ENCODE measurements around the gene APOL1.
"Not testable (repeated sequence)": the region's sequence is repeated elsewhere in the genome, so short reads cannot be mapped to it uniquely, and the experiment has no call there.

DNA sequence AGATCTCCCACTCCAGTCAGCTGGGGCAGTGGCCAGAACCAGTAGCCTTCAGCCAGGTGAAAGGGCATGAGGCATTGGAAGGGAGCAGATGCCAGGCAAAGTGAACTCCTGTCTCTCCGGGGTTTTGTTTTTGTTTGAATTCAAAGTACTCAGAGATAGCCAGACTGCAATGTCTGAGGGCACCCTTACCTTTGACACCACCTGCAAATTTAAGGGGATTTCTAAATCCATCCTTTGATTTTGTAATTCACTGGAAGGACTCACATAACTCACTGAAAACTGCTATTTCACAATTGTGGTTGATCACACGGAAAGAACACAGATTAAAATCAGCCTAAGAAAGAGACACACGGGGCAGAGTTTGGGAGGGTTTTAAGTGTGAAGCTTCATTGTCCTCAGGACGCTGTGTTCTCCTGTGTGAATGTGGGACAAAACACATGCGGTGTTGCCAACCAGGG, 10.3 kb downstream of the APOL1 start:
- TF ChIP-seq, protein P1, sequence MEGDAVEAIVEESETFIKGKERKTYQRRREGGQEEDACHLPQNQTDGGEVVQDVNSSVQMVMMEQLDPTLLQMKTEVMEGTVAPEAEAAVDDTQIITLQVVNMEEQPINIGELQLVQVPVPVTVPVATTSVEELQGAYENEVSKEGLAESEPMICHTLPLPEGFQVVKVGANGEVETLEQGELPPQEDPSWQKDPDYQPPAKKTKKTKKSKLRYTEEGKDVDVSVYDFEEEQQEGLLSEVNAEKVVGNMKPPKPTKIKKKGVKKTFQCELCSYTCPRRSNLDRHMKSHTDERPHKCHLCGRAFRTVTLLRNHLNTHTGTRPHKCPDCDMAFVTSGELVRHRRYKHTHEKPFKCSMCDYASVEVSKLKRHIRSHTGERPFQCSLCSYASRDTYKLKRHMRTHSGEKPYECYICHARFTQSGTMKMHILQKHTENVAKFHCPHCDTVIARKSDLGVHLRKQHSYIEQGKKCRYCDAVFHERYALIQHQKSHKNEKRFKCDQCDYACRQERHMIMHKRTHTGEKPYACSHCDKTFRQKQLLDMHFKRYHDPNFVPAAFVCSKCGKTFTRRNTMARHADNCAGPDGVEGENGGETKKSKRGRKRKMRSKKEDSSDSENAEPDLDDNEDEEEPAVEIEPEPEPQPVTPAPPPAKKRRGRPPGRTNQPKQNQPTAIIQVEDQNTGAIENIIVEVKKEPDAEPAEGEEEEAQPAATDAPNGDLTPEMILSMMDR (IDR thresholded peaks at IDR 0.05), result not testable (repeated sequence)
- TF ChIP-seq EZH2 (IDR thresholded peaks at IDR 0.05; ENCODE audit: borderline replicate concordance, insufficient read depth, low read depth, low read length, poor library complexity, severe bottlenecking), result not testable (repeated sequence)

Data from B cell (primary cell).